LoVo (cell line): ENCODE results near the gene LRRC37A2.
"Not testable (repeated sequence)": the region's sequence is repeated elsewhere in the genome, so short reads cannot be mapped to it uniquely, and the experiment has no call there.

ENCODE experiments used
- DNase-seq: peaks from one replicate; pipeline ENCODE4 v3.0.0-alpha.2; 2016; ENCODE audit warnings: low spot score

LRRC37A2 gene

DNA sequence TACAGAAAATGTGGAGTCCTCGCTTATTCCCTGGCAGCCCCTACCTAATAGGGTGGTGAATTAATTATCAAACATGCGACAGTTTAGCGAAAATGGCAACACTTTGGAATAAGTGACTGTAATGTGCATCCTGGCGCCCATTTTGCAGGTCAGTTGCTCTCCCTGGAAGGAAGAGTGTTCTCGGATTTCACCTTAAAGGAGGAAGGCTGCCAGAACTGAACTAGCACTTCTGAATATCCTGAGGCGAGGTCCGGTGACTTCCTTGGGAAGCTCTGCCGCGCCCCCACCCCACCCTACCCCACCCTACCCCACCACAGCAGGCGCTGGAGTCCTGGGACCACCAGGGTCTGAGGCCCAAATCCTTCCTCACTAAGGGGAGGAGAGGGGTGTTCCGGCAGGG is at the start of gene LRRC37A2:
LRRC37A2 (plus strand) TSS at position 301 of the 400 bp plus-strand sequence. CDS start 245 bp downstream, outside the sequence.
- not testable (repeated sequence) for DNase-seq

DNA sequence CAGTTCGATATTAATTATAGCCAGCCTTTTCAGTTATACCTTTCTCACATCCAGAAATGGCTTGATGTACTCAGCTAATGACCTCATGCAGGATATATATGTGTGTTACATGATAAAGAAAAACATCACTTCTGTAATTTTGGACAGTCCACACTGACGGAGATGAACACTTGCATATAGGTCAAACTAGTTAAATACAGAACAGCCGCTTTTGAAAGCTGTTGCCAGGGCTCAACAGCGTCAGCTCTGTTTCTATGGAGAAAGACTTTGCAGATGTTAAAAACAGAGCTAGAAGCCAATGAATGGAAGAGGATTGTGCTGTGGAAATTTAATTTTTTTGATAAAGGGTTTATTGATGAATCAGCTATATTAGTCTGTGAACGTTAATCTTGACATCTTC is 44.6 kb upstream of the LRRC37A2 start:
- DNase-seq: not testable (repeated sequence)

DNA sequence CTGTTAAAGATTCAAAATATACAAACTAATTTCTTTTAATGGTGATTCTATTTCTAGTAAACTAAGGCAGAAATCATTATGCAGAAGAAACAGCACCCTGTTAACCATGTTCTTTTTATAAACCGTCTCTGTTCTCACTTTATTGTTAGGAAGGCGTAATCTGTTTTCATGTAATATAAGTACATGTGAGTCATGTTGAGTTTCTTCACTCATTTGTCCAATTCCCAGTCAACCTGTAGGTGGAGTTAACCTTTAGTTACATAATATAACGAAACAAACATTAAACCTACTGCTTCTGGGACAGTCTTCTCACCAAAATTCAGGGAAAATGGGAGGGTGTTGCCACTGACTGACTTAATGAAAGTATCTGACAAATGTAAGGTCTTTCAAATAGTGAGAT is 37.8 kb upstream of the LRRC37A2 start:
- DNase-seq: not testable (repeated sequence)

DNA sequence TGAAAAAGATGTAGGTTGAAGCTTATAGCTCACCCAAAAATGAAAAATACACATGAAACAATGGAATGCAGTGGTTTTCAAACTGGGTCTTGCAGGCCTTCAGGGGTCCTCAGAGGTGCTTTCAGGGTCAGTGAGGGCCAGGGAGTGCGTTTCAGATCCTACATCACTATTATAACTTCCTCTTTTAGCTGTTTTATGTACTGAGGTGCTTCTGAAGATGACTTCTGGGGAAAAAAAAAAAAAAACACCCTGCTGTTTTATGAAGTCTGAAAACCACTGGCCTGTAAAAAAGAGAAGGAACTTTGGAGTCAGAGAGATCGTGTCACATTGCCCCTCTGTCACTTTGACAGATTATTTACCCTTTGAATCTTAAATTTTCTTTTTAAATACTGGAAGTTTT is 36.7 kb upstream of the LRRC37A2 start:
- not testable (repeated sequence) for DNase-seq

DNA sequence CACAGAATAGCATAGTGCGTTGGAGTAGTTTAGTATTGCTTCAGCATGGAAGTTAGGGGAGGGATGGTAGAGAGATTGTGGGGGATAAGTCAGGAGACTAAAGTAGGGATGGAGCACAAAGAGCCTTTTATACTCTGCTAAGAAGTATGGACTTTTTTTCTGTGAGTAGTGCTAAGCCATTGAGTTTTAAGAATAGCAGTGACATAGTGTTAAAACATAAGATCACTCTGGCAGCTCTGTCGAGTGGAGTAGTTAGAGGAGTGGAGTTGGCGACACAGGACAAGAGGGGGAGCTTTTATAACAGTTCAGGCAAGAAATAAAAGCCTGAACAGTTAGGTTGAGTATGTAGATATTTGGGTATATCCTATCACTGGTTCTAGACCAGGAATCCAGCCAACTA is 33.4 kb upstream of the LRRC37A2 start:
- DNase-seq: not testable (repeated sequence)

DNA sequence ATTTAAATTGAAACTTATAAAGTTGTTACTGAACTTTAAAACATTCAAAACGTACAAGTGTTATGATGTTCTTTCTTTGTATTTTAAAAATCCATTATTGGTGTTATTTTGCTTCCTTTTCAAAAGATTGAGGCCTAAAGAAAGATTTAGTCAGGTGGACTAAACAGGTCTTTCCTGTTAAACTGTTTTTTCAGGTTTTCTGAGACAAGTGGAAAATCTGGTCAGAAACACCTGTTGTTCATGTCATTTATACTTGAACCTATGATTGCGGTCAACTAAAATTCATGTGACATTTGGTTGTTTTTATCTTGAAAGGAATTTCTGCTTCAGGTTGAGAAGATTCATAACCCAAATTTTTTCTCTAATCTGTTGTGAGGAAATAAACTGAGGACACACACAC is 31.0 kb upstream of the LRRC37A2 start:
- DNase-seq: not testable (repeated sequence)

DNA sequence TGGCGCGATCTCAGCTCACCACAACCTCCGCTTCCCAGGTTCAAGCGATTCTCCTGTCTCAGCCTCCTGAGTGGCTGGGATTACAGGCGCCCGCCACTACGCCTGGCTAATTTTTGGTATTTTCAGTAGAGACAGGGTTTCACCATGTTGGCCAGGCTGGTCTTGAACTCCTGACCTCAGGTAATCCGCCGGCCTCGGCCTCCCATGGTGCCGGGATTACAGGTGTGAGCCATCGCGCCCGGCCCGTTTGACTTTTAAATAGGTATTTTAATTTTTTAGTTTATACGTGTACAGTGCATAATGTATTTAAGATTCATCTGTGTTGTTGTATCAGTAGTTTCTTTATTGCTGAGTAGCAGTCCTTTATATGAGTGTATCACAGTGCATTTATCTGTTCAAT is 20.2 kb upstream of the LRRC37A2 start:
- not testable (repeated sequence) for DNase-seq

DNA sequence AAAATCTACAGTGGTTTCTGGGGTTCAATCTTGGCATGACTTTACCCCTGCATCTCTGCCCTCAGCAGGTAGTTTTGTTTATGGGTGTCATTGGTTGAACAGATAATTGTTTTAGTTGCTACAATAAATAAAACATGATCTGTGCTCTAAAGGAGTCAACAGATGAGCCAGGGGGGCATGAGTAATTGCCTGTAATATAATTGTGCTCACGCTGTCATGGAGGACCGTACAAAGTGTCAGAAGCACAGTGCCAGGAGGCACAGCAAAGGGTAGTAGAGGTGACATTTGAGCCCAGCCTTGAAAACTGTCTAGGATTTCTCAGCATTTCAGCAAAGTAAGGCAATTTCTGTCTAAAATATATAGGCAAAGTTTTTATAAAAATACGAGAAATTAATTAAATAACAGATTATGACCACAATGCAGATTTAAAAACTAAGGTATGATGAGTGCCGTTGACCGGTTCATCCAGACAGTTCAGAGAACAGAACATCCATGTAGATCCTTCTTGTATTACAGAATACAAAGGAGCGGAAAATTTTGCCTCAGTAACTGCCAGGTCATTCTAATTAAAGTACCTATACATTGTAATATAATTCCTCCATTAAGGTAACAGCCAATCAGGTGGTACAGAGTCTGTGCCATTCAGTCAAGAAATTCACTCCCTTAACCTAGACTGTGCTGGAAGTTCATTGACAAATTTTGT is 12.7 kb upstream of the LRRC37A2 start:
- not testable (repeated sequence) for DNase-seq

DNA sequence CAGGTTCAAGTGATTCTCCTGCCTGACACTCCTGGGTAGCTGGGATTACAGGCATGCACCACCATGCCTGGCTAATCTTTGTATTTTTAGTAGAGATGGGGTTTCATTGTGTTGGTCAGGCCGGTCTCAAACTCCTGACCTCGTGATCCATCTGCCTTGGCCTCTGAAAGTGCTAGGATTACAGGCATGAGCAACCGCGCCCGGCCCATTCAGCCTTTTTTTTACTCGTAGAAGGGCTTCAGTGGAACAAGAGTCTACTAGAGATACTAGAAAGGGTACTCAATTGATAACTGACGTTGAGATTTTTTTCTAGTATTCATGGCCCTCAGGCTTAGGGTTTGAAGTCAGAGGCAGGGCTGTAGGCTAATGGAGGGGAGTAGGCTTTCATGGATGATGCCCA is 6.4 kb upstream of the LRRC37A2 start:
- DNase-seq: not testable (repeated sequence)

DNA sequence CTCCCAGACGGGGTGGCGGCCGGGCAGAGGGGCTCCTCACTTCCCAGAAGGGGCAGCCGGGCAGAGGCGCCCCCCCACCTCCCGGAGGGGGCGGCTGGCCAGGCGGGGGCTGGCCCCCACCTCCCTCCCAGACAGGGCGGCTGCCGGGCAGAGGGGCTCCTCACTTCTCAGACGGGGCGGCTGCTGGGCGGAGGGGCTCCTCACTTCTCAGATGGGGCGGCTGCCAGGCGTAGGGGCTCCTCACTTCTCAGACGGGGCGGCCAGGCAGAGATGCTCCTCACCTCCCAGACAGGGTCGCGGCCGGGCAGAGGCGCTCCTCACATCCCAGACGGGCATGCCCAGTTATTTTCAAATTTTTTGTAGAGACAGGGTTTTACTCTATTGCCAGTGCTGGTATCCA is 22.4 kb downstream of the LRRC37A2 start:
- not testable (repeated sequence) for DNase-seq

DNA sequence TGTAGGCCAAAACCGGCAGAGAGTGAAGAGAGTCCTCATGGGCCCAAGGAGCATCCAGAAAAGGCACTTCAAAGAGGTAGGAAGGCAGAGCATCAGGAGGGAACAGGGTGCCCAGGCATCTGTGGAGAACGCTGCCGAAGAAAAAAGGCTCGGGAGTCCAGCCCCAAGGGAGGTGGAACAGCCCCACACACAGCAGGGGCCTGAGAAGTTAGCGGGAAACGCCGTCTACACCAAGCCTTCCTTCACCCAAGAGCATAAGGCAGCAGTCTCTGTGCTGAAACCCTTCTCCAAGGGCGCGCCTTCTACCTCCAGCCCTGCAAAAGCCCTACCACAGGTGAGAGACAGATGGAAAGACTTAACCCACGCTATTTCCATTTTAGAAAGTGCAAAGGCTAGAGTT is 36.3 kb downstream of the LRRC37A2 start:
- DNase-seq: not testable (repeated sequence)

DNA sequence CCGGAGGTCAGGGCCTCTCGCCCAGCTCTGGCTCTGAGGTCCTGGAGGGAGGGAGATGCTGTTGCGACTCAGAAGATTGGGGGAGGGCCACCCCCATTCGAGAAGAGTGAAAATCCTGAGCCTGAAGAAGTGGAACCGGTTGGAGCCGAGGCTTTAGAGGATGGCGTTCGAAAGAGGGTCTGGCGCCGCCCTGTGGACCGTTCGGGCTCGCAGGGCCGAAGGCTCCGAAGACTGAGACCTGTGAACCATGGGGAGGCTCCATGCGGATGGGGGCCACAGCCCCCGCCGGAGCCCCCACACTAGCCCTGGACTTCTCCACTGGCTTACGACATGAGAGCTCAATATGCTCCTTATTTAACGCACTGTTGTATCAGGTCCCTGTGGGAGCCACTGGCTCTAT is 46.9 kb downstream of the LRRC37A2 start:
- not testable (repeated sequence) for DNase-seq

DNA sequence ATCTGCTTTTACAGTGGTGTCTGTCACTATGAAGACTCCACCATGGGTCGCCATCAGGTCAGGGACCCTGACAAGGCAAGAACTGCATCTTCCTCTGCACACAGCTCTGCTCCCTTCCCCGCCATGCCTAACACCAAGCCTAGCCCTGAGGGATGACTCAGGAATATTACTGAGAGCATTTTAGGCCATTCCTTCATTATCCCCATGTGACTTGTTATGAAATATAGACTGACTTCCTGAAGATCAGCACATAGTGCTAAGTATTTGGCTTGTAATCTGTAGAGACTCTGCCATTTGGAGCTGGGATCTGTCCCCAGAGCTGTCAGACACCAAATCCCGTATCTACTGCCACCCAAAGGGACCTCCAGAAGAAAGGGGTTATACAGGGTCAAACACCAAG is 47.8 kb downstream of the LRRC37A2 start:
- not testable (repeated sequence) for DNase-seq

DNA sequence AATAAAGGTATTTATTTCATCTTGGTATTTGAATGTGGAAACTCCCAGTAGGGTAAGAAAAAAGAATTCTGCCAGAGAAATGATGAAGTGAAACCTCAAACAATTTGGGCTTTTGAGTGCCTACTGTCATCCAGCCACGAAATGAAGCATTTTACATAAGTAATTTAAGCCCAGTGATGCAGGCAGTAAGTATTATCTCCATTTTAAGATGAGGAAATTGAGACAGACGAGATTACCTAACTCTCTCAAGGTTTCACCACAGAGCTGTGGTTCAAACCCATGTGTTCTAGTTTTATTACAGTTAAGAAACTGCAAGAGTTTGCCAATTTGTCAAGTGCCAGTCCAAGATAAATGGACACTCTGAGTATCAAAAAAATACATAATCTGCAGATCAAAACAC is 54.0 kb downstream of the LRRC37A2 start:
- not testable (repeated sequence) for DNase-seq

DNA sequence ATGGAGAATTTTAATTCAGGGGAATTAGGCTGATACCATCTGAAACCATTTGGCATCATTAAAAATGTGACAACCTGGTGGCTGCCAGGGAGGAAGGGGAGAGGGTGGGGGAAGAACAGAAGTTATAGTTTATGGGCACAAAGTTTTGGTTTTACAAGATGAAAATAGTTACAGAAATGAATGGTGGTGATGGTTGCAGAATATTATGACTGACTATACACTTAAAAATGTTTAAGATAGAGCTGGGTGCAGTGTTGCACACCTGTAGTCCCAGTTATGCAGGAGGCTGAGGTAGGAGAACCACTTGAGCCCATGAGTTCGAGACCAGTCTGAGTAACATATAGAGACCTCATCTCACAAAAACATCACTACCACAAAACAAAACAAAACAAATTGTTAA is 54.7 kb downstream of the LRRC37A2 start:
- not testable (repeated sequence) for DNase-seq

DNA sequence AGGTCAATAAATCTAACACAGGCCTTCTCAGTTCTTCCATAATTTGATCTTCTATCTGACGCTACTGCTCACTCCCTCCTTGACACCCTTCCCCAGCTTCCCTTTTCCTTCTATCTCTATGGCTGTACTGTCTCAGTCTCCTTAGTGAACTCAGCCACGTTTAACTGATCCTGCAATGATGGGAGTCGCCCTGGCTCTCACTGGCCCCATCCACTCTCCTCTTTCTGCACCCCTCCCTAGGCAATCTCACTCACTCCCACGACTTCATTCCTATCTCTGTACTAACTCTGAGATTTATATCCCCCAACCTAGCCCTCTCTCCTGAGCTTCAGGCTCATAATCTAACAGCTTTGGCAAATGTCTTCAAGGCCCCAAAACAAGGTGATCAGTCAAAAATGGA is 59.5 kb downstream of the LRRC37A2 start:
- DNase-seq: not testable (repeated sequence)

DNA sequence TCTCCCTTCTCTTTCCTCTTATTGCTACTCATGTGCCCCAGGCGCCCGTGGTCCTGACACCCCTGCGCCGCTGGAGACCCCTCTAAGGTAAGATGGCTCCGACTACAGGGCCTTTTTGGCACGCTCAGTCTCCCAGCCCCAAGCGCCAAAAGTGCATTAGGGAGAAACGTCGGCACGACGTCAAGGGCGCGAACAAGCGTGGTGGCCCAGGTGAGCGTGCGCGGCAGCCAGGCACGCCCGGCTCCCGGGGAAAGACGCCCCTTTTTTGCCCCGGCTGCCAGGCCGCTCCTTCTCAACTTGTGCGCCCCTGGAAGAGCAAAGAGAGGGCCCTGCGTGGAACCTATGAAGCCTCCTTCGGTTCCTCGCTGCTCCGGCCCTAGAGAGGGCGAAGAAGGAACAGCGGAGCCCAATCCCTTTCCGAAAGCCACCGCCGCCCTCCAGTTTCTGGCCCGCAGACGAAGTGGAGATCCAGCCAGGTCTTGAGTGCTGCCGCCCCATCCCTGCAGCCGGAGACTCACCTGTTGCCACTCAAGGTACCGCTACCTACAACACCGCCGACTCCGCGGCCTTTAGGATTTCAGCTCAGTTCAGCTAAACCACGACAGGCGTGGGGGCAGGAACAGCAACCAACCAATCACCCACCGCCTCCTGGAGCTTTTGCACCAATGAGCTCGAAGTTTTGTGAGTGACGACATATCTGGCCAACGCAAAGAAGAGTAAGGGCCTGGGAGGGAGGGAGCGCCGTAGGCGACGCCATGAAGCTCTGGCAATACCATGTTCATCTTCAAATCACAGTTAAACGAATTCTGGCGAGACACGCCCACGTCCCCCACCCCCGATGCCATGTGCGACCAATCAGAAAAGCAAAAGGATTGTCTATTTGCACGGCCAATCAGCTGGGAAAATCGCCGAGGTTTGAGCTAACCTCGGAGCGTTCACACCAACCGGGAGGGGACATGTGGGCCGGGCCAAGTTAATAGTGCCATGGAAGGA is 67.1 kb downstream of the LRRC37A2 start, which contains the start of gene ARL17A:
ARL17A (minus strand) TSS at position 609 of the 993 bp plus-strand sequence. CDS start 3,369 bp downstream, outside the sequence.
- not testable (repeated sequence) for DNase-seq

DNA sequence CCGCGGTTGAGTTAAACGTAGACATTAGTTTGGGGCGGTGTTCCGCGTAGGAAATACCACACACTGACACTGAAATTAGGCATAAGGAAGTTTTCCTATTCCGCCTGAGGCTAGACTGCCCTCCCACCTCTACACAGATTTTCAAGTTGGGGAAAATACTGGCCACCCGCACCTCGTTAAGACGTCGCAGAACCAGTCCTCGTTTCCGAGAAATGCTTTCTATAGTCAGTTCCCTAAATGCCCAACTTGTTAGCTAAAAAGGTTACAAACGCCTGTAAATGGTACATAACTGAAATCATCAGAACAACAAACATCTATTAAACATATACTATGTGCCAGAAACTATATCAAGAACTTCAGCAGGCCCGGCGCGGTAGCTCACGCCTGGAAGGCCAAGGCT is 67.8 kb downstream of the LRRC37A2 start:
- DNase-seq: not testable (repeated sequence)

DNA sequence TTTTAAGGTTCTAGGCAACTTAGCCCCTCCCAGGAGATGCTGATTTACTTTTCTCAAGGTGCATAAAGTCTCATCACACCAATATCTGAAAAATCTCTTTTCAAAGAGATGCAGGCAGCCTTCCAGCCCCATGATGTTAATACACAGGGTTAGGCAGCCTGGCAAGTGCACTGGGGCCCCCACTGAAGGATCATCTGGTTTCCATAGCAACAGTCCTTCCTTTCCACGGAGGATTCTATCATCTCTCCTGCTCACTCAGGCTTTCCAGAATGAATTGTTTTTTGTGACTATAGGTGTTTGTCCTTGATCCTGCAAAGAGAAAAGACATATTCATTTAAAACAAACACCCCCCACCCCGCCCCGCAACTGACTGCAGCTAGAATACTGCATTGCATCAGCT is 73.2 kb downstream of the LRRC37A2 start:
- DNase-seq: not testable (repeated sequence)

DNA sequence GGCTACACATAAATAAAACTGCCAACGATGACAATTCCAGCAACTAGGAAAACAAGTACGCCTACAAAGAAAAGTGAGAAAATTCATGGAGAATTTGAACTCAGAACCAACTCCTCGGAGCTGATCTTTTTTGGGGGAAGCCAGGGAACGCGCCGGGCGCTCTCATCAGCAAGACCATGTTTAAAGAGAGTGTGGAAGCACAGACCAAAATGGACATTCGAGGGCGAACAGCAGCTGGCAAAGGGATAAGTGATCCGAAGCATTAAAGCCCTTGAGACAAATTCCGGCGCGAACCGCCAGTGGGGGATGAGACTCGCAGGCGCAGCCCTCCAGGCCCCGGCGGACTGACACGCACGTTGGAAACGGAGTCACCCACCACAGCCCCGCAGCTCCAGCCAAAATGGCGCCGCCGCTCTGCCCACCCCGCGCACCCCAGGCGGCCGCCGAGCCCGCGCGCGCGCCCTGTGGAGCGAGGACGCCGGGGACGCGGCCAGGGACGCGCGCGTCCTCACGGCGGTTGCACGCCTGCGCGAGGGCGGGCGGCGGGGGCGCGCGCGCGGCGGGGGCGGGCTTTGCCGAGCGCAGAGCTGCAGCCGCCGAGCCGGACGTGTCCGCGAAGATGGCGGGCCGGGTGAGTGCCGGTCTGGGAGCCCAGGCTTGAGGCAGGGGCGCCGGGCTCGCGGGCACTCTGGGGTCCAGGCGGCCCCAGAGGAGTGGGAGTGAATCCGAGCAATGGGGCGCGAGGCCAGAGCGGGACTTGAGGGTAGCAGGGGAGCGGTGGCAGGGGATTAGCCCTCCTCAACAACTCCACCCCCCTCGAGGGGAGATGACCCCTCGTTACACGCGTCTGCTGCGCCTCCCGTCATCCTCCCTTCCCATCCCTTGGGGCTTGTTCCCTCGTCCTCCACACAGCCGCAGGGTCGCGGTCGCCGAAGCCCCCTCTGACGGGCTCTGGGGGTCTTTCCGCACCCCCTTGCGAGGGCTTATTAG is 78.2 kb downstream of the LRRC37A2 start, which contains the start of gene NSF:
NSF (plus strand) TSS at position 513 of the 990 bp plus-strand sequence; CDS start at position 620, 107 bp downstream.
- DNase-seq: not testable (repeated sequence)

DNA sequence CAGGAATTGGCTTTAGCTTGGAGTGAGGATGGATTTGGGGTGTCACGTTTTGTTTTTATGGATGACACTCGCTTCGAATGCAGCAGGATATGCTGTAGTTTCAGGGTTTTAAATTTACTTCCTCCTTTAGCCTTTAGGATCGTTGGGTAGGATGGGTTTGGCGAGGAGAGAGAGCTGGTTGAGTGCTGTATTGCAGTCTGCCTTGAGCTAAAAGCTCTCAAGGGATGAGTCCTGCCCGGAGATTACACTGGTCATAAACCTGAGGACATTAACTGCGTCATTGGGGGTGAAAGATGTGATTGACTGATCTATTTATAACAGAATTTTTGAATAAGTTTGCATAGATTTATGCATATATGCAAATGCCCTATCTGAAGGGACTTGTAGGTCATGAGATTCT is 79.1 kb downstream of the LRRC37A2 start:
- DNase-seq: not testable (repeated sequence)
